ENCODE data around the gene MYCBPAP. TPM values are rescaled to one million over a fixed set of nuclear protein-coding genes. Genes with fewer than 3 reads are reported as not detected.

Gene MYCBPAP
- total RNA-seq, 4 donors from 2014 or later, result 0.38 TPM; not detected in 3

GRCh38 chr17:50560931-50561745 lies 52.9 kb downstream of the MYCBPAP start:
- Histone ChIP-seq H3K27me3 (peaks cover 27 to 99% (median 35%) of the 10 kb centered on the region in 4 donors), H3K4me1 (peaks cover 34 to 61% (median 43%) of the 10 kb centered on the region in 3 donors), H3K27ac (peak overlapping the region in 1 of 4 donors; percentile 54), H3K9me3 (no peaks in the 10 kb centered on the region), H3K36me3 (peaks cover 0 to 3% (median 0%) of the 10 kb centered on the region in 3 donors), H3K4me3 (peak overlapping the region; percentile 40 to 71 (median 50))
- TF ChIP-seq POLR2A (IDR thresholded peaks at IDR 0.05) (no peak), CTCF (IDR thresholded peaks at IDR 0.05) (no peak)
- DNase-seq, result no peak
- WGBS, 2 donors, result no CpG with 5 or more reads among the region's 88 CpGs
- intact Hi-C loops (cut with DNase I), result no loop called here

- Histone ChIP-seq H3K27ac (no peak overlapping the region), H3K36me3 (no peaks in the 10 kb centered on the region), H3K4me1 (peaks cover 34 to 61% (median 43%) of the 10 kb centered on the region in 3 donors), H3K4me3 (peak overlapping the region in 3 of 4 donors; percentile 46 to 71 (median 54)), H3K9me3 (no peaks in the 10 kb centered on the region), H3K27me3 (peaks cover 27 to 99% (median 36%) of the 10 kb centered on the region in 4 donors)
- intact Hi-C loops (cut with DNase I), result no loop called here
- TF ChIP-seq POLR2A (IDR thresholded peaks at IDR 0.05) (no peak), CTCF (IDR thresholded peaks at IDR 0.05) (no peak)
- no peak for DNase-seq
- WGBS, 2 donors, result 0% methylated on average over 3 of the region's 27 CpGs; no CpG with 5 or more reads in 1 of the 2 donors
Observed at GRCh38 chr17:50561746-50562141, 53.5 kb downstream of the MYCBPAP start.

GRCh38 chr17:50562242-50563091 lies 54.2 kb downstream of the MYCBPAP start:
- Histone ChIP-seq H3K36me3 (no peaks in the 10 kb centered on the region), H3K27ac (no peak overlapping the region), H3K4me1 (peaks cover 34 to 61% (median 43%) of the 10 kb centered on the region in 3 donors), H3K27me3 (peaks cover 27 to 99% (median 36%) of the 10 kb centered on the region in 4 donors), H3K9me3 (no peaks in the 10 kb centered on the region), H3K4me3 (peak overlapping the region in 2 of 4 donors; percentile 54 to 71)
- 34 to 35% methylated on average over 9 to 17 of the region's 22 CpGs for WGBS, 2 donors
- TF ChIP-seq CTCF (IDR thresholded peaks at IDR 0.05), result no peak
- no peak for TF ChIP-seq POLR2A (IDR thresholded peaks at IDR 0.05)
- intact Hi-C loops (cut with DNase I), result no loop called here
- DNase-seq, result no peak

GRCh38 chr17:50563092-50563511 lies 54.9 kb downstream of the MYCBPAP start:
- TF ChIP-seq CTCF (IDR thresholded peaks at IDR 0.05) (no peak), POLR2A (IDR thresholded peaks at IDR 0.05) (no peak)
- Histone ChIP-seq H3K27ac (no peak overlapping the region), H3K27me3 (peaks cover 27 to 100% (median 36%) of the 10 kb centered on the region in 4 donors), H3K4me1 (peaks cover 34 to 61% (median 43%) of the 10 kb centered on the region in 3 donors), H3K4me3 (no peak overlapping the region), H3K9me3 (no peaks in the 10 kb centered on the region), H3K36me3 (no peaks in the 10 kb centered on the region)
- WGBS, 2 donors, result 49 to 80% methylated on average over 2 to 3 of the region's 4 CpGs
- intact Hi-C loops (cut with DNase I), result no loop called here
- DNase-seq, result no peak
